Activated CD8-positive, alpha-beta memory T cell treated with anti-CD3 and anti-CD28 coated beads, Interleukin-2, amount 50 U/mL, for 1 hour (primary cell): ENCODE data around the gene RPL32.
"Not testable (repeated sequence)": the region's sequence is repeated elsewhere in the genome, so short reads cannot be mapped to it uniquely, and the experiment has no call there.

Experiments
- DNase-seq: peaks from one replicate; pipeline ENCODE4 v3.0.0-alpha.2; 2020; ENCODE audit errors: extremely low read depth

The RPL32 gene

DNA sequence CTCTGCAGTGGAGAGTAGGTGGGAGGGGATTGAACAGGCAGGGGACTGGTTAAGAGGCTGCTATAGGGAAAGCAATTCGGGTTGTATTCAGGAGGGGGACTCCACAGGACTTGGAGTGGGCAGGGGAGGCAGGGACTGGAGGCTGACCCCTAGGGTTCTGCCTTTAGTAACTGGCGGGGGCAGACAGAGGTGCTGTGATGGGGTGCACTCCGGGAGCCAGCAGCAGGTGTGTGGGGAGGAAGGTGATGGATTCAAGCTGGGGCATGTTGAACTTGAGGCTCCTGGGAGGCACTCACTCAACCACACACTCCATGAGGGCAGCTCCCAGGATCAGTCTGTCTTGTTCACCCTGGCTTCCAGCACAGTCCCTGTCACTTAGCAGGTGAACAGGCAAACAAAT, 32.4 kb downstream of the RPL32 start:
- no peak for DNase-seq

DNA sequence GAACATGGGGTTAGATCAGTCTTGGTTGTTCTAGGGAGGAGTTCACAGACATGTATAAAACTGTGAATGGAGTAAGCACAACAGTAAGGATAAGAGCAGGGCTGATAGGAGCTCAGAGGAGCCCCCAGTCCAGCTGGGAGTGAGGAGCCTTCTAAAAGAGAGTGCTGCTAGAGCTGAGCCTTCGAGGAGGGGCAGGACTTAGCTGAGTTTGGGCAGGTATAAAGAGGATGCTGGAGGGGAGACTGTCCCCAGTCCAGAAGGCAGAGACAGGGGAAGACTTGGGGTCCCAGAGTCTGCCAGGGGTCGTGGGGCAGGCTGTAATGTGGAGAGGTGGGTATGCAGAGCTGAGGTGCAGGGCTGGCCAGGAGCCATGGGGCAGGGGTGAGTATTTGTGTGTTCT, 32.8 kb downstream of the RPL32 start:
- no peak for DNase-seq

DNA sequence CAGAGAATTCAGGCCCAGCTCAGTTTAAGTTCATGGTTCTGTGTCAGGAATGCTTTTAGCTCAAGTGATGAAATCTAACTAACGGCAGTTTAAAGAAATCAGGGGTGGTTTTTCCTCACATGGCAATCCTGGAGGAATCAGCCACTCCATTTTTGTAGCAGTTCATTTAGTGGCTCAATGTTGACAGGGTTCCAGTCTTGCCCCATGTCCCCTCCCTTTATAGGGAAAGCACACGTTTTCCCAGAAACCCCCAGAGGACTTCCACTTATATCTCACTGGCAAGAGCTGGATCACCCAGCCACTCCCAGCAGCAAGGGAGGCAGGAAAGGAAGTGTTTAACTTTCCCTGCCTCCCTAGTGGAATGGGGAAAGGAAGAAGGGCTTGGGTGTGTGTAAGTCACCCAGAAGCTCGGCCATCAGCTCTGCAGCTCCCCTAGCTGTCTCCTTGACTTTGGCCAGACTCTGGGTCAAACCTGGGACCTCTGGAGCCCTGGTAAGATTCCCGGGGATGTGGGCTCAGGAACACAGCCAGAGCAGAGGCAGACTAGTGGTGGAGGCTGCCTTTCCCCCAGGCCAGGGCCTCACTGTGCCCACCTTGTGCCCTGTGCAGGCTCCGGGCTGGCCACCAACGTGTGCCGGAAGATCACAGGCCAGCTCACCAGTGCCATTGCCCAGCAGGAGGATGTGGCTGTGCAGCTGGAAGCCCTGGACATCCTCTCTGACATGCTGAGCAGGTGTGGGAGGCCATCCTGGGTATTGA, 33.6 kb downstream of the RPL32 start:
- no peak for DNase-seq

DNA sequence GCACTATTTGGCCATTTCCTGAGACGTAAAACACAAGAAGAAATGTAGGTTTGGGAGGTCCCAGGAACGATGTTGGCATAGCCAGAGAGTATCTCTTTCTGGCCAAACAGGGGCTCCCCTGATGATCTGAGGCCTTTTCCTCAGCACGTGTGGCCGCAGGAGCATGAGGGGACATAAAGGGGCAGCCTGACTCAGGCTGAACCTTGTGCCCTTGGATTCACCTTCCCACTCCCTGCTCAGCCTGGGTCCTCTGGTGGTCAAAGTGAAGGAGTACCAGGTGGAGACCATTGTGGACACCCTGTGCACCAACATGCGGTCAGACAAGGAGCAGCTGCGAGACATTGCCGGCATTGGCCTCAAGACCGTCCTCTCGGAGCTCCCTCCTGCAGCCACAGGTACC, 34.3 kb downstream of the RPL32 start:
- no peak for DNase-seq

DNA sequence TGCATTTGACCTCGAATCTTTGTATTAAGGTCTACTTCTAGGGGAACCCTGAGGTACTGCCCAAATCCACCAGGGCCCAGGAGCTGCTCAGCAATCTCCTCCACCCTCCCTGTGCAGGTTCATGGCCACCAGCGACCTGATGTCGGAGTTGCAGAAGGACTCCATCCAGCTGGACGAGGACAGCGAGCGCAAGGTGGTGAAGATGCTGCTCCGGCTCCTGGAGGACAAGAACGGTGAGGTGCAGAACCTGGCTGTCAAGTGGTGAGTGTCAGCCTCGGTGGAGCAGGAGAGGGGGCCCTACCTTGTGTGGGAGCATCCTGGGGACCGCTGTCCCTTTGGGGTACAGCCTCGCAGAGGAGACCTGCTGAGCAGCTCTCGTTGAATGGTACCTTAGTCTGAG, 38.0 kb downstream of the RPL32 start:
- DNase-seq = no peak

DNA sequence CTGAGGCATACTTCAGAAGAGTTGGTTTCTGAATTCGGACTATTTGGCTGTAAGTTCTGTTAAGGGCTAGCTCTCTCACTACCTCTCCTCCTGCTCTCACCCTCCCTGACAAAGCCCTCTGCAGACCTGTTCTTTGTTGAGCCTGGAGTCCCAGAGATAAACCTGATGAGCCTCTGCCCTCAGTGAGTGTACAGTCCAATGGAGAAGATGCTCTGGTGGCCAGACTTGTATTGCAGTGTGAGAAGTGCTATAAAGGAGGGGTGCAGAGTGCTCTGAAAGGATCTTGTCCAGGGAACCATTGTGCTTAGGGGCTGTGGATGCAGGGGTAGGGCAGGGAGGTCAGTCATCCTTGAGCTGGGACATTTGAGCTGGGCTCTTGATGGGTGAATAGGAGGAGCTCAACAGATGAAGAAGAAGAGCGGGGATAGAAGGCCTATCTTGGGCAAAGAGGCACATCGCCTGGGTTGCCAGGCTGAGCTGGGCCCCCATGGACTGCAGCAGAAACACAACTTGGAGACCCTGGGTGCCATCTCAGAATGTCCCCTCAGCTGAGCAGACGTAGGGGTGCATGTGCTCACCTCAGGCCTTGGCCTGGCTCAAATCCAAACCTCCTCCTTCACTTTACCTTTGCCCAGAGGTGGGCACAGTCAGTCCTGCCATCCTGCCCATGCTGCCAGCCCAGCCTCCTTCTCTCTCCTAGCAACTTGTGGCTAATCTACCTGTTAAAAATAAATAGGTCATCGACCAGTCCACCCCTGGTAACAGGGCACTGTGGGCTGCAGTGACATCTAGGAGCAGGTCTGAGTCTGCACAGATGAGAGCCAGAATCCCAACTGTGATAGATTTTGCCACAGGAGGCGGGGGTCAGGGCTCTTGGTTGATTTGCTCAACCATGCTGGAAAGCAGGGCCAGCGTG, 41.6 kb downstream of the RPL32 start:
- no peak for DNase-seq

DNA sequence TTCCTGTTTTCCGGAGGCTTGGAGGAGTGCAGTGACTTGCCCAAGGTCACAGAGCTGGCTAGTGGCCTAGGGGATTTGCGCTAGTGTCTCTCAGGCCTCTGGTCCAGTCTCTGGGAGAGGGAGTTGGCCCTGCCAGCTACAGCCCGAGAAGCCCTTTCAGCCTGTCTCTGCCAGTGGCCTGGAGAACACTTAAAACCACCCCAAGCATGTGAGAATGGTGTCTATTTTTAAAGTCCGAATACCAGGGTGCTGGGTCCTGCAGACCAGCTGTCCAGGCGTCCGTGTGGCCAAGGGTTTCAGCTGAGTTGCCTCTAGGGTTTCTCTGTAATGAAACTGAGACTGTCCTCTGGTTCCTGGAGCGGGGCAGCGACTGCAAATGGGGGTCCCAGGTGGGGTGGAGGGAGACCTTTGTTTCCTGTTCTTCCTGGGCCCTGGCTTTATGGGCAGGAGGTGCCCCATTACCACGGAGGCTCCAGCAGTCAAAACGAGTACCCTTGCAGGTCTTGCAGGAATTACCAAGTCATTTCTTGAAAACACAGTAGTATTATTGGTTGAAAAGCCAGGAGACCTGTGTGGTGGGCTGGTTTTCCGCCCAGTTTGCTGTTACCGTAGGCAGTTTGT, 42.7 kb downstream of the RPL32 start:
- DNase-seq = no peak

DNA sequence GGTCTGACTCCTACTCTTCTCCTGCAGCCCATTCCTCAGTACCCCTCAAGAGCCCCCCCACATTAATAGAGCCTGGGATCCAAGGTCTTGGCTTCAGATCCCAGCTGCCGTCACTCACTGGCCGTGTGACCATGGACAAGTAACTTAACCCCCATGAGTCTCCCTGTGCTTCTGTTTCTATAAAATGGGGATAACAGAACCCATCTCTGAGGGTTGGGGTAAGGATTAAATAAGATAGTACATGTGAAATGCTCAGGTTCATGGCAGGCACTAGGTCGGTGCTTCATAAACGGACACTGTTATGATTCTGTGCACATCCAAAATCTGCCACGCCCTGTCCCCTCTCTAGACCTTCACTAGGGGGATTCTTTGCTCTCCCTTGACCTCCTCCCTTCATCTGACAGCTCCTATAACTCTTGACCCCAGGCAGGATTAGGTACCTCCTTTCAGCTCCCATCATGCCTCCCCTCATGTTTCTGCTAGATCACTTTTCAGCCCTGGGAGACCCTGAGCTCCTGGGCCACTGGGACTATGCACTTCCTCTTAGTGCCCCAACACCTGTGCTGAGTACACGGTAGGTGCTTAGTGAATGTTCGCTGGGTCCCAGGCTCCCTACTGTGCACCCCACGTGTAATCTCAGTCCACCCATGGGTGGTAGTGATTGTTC, 43.3 kb downstream of the RPL32 start:
- no peak for DNase-seq

DNA sequence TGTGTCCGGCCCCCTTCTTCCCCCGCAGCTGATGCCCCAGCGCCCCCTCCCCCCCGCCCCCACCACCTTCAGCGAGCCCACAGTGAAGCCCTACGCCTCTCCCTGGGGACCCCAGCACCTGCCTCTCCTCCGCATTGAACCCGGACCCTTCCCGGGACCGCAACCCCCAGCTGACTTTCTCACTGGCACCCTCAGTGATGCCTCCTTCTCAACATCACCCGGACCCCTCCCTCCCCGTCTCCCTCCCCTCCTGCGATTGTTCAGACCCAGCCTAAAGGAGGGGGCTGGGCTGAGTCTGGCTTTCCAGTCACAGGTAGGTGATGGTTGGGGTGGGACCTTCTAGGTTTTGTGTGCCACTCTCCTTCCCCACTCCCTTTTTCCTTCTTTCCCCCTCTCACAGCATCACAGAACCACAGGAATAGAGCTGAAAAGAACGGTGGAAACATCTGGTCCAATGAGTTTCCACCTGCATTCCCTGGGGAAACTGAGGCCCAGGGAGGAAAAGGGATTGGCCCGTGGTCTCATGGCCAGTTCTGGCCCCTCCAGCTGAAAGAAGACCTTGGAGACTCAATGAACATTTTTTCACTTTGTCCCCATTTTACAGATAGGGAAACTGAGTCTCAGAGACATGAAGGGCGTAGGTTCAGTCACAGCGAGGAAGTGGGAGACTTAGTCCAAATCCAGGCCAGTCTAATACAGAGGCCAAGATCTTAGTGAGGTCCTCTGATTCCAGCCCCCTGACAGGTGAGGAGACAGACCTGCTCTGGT, 44.1 kb downstream of the RPL32 start:
- no peak for DNase-seq

DNA sequence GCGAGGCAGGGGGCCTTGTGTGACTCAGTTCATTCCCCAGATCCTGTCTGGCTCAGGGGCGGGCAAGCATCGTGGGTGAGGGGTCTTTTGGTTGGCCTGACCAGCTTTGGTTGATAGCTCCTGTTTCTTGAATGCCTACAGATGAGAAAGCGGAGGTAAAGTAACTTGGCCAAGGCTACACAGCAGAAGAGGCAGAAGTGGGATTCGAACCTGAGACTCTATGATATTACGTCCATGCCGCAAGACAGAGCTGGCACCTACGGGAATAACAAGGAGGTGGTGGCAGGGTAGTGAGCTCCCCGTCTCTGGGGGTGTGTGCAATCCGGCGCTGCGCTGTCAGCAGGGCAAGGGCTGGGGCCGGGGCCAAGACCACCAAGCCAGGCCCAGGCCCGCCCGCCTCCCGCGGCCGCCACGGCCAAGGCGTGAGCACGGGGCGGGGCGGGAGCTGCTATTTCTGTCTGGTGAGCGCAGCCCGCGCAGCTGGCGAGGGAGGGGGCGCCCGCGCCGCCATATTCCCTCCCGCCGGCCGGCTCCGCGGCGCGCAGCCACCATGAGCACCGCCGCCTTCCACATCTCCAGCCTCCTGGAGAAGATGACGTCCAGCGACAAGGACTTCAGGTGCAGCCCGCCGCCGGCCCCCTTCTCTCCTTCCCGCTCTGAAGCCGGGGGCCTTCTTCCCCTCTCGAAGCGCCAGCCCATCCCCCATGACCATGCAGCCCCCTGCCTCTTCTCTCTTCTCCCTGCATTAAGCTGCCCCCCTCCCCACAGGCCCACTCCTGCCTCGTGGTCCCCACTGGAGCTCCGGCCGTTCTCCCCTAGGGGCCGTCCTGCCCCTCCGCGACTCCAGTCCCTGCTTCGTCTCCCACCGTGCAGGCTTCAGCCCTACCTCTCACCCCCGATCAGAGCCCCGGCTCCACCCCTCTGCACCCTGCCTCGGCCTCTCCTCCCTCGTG, 44.9 kb downstream of the RPL32 start, which contains the start of gene CAND2:
Gene CAND2, plus strand, starts transcription at position 510 of the 953 bp plus-strand sequence. Its CDS starts 41 bp downstream, at position 551.
- DNase-seq = no peak

DNA sequence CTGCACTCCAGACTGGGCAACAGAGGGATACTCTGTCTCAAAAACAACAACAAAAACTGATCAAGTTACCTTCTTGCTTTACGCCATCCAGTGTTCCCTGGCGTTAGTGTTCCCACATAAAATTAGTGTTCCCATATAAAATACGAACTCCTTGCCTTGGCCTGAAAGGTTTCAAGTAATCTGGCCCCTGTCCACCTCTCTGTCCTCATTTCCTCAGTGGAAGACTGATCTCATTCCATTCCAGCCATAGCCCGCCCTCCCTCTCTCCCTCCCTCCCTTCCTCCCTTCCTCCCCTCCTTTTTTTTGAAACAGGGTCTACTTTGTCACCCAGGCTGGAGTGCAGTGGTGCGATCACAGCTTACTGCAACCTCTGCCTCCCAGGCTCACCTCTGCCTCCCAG, 47.7 kb downstream of the RPL32 start:
- no peak for DNase-seq

DNA sequence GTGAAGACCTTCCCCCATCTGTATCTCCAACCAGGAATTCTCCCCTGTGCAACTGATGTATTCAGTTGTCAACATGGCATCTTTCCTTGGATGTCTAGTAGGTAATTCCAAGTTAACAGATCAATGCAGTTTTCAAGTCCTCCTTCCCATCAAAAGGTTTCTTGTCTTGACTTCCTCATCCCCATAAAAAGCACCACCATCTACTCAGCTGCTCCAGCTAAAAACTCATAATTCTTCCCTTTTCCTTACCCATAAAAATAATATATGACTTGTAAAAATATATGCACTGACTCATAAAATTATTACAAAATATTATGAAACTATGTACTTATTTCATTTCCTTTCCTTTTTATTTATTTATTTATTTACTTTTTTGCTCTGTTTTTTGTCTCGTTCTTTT, 49.9 kb downstream of the RPL32 start:
- DNase-seq = no peak

DNA sequence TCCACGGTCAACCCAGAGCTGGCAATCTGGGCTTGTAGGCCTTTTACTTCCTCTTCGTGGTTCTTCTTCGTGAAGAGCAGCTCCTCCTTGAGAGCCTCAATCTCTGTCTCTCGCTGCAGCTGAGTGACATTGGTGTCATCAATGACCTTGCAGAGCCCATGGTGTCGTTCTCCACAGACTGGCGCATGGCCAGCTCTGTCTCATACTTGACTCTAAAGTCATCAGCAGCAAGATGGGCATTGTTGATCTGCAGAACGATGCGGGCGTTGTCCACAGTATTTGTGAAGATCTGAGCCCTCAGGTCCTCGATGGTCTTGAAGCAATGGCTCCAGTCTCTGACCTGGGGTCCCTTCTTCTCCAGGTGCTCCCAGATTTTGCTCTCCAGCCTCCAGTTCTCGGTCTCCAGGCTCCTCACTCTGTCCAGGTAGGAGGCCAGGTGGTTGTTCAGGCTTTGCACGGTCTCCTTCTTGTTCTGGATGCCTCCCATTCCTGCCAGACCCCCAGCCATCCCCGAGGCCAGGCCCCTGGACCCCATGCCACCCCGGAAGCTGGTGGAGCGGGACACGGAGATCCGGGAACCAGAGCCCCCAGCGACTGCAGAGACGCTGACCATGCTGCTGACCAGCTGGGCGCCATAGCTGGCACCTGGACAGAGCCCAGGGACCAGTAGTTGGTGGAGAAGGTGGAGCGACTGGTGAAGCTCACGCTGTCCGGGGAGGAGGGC, 53.2 kb downstream of the RPL32 start:
- DNase-seq = not testable (repeated sequence)

DNA sequence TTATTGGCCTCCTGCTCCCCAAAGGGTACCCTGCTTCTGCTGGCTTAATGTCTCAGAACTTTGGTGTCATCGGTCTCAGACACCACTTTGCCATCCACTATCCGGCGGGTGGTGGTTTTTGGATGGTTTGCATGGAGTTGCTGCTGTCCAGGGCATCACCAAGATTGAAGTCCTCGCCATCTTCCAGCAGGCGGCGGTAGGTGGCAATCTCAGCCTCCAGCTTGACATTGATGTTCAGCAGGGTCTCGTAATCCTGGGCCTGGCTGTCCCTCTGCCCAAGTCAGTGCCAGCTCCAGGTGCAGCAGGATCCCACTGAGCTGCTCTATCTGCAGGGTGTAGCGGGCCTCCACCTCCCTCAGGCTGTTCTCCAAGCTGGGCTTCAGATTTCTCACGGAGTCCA, 54.0 kb downstream of the RPL32 start:
- not testable (repeated sequence) for DNase-seq

DNA sequence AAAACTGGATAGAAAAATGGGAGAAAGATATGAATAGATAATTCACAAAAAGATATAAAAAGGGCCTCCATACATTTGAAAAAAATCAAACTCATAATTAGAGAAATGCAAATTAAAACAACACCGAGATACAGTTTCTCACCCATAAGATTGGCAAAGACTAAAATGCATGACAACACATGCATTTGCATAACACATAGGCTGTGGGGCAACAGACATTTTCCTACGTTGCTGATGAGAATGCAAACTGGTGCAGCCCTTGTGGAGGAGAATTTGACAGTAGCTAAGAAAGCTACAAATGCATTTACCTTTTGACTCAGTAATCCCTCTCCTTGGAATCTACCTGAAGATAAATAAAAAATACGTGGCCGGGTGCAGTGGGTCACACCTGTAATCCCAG, 56.3 kb downstream of the RPL32 start:
- no peak for DNase-seq
